Fibroblast of pulmonary artery (primary cell): Measurements from ENCODE around the gene TSHZ2.

Experiments
- DNase-seq: peaks from one replicate; pipeline ENCODE4 v3.0.0-alpha.2; 2010; ENCODE audit warnings: low read depth
- H3K4me3 ChIP-seq: replicated peaks from 2 replicates; pipeline ENCODE4 v1.5.1; 2011; ENCODE audit warnings: low read depth, mild to moderate bottlenecking, control low read depth, low read length, moderate library complexity
- TF ChIP-seq, protein P1 (sequence below): IDR thresholded peaks from 2 replicates; pipeline ENCODE4 v1.5.1; 2011; ENCODE audit warnings: mild to moderate bottlenecking, control low read depth, low read length, inconsistent platforms; ENCODE audit errors: missing control alignments

Gene TSHZ2

DNA sequence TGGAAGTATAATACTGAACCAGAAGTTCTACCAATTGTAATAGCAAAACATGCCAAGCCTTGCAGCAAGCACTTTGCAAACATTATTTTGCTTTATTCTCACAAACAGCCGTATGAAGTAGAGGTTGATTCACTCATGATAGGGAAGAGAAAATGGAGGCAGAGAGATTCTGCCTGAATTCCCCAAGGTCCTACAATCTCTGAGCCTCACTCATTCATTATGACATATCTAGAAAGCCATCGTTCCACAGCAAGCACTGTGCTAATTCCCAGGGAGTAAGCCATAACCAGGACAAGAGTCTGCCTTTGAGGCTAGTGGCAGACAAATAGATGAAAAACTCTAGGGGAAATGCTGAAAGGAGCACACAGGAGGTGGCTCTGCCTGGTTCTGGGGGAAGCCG is 288.0 kb downstream of the TSHZ2 start:
- no peak for DNase-seq
- TF ChIP-seq, protein P1, sequence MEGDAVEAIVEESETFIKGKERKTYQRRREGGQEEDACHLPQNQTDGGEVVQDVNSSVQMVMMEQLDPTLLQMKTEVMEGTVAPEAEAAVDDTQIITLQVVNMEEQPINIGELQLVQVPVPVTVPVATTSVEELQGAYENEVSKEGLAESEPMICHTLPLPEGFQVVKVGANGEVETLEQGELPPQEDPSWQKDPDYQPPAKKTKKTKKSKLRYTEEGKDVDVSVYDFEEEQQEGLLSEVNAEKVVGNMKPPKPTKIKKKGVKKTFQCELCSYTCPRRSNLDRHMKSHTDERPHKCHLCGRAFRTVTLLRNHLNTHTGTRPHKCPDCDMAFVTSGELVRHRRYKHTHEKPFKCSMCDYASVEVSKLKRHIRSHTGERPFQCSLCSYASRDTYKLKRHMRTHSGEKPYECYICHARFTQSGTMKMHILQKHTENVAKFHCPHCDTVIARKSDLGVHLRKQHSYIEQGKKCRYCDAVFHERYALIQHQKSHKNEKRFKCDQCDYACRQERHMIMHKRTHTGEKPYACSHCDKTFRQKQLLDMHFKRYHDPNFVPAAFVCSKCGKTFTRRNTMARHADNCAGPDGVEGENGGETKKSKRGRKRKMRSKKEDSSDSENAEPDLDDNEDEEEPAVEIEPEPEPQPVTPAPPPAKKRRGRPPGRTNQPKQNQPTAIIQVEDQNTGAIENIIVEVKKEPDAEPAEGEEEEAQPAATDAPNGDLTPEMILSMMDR, result no peak
- no peak overlapping the region for H3K4me3 ChIP-seq

DNA sequence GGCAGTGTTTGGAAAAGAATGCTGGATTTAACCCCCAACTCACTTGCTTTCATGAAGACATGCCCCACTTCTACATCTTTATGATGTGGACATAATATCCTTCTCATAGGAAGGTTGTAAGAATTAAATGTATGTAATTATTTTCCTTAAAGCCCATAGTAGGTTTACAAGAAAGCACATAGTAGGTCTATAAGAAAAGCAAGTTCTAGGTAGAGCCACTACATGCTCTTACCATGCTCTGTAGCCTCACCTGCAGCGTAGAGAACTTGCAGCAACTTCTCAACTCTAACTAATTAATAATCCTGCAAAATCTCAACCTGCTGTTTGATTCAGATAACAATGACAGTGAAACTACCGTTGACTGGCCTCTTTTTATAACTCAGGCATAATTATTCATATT is 288.4 kb downstream of the TSHZ2 start:
- TF ChIP-seq, protein P1, result no peak
- DNase-seq, result no peak
- no peak overlapping the region for H3K4me3 ChIP-seq

DNA sequence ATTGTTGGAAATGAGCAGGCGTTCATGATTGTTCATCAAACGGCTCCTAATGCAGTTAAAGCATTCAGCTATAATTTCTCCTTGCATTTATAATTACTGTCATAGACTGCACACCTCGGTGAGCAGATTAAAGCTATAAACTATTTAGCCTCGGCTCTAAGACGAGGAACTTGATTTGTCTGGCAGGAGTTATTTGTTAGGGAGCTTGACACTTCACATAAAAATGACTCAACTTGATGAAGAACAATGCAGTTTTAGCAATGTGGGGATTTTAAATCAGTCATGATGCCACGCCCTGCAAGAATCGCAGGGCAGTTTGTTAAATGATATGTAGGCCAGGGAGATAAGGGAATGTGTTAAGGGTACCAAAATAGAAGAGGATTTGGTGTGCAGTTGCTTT is 290.2 kb downstream of the TSHZ2 start:
- TF ChIP-seq, protein P1, result no peak
- DNase-seq, result no peak
- H3K4me3 ChIP-seq, result no peak overlapping the region

DNA sequence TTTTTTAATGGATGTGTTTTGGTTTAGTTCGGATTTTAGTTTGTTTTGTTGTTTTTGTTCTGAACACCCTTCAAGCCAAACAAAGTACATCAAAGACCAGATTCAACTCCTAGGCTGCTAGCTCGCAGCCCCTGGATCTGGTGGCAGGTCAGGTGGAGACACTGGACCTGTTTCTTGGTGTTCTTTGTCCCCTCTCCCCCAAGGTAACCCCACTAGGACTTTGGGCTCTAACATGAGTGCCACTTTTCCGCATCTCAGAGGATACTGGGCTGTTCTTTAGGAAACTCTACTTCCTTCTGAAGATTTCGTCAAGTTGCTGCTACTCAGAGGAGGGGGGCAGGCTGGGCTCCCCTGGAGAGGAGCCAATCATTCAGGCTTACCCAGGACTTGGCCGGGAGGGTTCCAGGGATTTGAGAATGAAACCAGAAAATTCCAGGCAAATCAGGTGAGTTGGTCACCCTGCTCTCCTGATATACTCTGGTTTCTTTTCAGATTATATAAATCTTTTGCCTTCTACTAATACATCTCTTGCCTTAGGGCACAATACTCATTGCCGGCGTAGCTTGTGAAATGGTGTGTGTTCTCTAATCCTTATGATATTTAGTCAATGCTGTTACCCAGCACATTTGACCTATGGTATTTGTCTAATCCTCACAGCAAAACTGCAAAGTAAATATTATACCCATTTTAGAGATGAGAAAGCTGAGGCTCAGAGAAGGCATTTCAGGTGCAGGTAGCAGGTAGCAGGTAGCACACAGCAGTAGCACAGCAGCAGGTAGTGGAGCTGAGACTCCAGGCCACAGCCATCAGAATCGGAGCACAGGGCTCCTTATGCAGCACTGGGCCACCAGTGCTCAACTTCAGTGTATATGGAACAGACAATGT is 291.6 kb downstream of the TSHZ2 start:
- no peak for DNase-seq
- TF ChIP-seq, protein P1, result no peak
- H3K4me3 ChIP-seq, result no peak overlapping the region

DNA sequence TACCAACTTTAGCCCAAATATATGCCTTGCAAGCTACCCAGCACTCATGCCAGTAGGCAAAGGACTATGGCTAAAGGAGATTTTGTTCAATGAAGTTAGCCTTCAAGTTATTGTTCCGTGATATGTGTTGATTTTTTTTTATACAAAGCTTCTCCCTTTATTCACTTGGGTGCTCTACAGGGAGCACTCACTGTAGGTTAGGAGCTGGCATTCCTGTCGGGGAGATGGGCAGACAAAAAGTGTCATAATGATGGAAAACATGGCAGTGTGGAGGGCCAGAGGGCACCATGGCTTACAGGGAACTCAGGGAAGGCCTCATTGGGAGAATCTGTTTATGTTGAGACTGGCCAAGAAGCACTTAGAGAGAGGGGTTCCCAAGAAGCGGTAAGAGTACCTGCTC is 292.4 kb downstream of the TSHZ2 start:
- no peak for DNase-seq
- TF ChIP-seq, protein P1, result no peak
- H3K4me3 ChIP-seq, result no peak overlapping the region

DNA sequence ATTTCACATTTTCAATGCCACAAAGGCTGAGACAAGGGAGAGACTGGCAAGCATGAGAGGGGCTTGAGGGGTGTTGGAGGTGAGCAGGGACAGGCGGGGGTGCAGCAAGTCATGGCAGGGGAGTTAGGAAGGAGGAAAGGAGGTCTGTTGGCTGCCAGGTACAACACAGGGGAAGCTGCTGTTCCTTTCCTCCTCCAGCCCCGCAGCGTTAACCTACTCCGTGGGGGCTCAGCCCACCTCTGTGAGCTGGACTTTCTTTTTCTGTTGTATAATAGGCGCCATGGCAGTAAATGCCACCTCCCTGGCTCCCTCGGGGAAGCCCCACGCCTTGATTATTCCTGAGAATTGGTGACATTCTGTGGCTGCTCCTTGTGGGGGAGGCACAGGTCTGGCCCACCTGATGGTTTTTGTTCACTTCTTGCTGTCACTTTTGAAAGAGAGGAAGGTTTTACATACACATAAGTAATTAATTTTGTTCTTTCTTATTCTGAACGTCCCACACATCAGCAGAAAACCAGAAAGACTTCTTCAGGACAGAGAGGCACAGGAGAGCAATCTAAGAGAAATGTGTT is 293.2 kb downstream of the TSHZ2 start:
- no peak for DNase-seq
- H3K4me3 ChIP-seq, result no peak overlapping the region
- TF ChIP-seq, protein P1, result no peak
